NCI-H1105 treated with DMSO at 0.1 percent for 48 hours (cell line): ENCODE results near the gene COBL.
A peak's percentile ranks its signal among the peaks of the same experiment; 100 is the strongest.

Source experiments
- DNase-seq: peaks from one replicate; lab custom pipeline; 2025; lab: John Stamatoyannopoulos, UW

Gene COBL, protein sequence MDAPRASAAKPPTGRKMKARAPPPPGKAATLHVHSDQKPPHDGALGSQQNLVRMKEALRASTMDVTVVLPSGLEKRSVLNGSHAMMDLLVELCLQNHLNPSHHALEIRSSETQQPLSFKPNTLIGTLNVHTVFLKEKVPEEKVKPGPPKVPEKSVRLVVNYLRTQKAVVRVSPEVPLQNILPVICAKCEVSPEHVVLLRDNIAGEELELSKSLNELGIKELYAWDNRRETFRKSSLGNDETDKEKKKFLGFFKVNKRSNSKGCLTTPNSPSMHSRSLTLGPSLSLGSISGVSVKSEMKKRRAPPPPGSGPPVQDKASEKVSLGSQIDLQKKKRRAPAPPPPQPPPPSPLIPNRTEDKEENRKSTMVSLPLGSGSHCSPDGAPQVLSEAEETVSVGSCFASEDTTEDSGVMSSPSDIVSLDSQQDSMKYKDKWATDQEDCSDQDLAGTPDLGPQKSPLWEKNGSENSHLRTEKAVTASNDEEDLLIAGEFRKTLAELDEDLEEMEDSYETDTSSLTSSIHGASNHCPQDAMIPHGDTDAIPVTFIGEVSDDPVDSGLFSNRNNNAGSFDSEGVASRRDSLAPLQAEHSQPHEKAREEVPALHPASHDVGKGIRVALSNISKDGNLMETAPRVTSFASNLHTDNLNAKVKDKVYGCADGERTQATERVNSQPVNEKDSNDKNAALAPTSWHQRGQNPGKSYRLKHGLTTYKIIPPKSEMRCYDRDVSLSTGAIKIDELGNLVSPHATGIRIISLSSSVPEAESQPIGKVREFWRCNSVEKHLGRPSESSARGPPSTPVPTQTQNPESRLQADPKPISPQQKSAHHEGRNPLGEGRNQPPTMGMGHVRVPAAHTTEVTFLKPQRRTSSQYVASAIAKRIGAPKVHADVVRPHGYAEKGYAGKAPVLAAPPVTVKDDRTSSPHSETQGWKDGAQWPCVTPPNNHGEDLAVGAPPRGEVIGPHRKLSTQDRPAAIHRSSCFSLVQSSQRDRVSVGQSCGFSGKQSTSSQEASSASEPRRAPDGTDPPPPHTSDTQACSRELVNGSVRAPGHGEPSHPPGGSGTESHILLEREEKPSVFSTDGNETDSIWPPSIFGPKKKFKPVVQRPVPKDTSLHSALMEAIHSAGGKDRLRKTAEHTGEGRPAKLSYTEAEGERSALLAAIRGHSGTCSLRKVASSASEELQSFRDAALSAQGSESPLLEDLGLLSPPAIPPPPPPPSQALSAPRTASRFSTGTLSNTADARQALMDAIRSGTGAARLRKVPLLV

DNA sequence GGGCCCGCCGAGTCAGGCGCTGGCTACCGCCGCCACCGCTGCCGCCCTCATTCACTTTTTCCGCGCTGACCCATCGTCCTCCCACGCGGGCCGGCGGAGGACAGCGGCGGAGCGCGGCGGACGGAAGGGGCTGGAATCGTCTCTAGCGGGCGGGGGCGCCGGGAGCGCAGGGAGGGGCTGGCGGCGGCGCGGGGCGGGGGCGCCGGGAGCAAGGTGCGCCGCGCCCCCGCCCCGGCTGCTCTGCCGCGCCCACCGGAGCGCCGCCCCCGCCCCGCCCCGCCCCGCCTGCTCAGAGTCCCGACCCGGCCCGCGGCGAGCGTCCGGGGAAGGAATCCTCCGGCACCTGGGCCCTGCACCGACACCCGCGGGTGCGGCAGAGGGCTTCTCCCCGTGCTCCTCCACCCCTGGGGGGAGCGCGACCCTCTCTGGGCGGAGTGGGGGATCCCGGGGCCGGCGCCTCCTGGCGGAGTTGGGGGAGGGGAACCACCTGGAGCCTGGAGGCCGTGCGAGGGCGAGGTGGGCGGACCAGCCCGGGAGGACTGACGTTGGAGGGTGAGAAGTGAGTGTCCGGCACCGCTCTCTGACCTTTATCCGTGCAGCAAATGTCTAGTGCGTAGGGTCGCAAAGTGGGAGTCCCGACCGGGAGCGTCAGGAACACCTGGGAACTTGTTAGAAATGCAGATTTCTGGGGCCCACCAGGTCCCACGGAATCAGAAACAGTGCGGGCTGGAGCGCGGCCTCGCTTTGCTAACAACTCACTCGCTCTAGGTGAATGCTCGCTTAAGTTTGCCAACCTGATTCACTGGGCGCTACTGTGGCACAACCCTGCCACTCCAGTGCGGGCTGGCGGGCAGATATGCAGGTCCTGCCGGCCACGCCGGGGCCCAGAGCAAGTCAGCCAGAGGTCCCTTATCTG, at the start of gene COBL:
COBL (minus strand) TSS at position 144 of the 916 bp plus-strand sequence. CDS start 176 bp downstream, outside the sequence.
- DNase-seq: no peak

DNA sequence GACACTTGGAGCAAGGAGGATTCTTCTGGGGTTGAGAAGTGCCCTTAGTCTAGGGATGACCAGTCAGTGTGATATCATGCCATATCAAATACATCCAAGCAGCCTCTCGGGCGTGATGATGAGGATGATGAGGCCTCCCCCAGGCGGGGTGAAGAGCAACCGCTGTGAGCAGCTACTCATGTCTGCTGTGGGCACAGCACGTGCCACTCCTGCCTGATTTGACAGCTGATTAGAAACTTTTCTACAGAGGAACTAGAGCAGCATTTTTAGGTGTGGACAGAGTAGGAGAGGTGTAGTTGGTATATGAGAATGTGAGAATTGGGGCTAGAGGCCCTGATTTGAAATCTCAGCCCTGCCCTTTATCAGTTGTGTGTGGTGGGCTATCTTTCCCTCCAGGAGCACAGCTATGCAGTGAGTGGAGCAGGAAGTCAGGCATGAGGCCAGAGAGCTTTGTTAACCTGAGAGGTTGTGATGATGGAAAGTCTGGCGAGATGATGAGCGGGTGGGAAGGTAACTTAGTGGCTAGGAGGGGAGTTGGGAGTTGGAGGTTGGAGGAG, 49.6 kb upstream of the COBL start:
- no peak for DNase-seq

DNA sequence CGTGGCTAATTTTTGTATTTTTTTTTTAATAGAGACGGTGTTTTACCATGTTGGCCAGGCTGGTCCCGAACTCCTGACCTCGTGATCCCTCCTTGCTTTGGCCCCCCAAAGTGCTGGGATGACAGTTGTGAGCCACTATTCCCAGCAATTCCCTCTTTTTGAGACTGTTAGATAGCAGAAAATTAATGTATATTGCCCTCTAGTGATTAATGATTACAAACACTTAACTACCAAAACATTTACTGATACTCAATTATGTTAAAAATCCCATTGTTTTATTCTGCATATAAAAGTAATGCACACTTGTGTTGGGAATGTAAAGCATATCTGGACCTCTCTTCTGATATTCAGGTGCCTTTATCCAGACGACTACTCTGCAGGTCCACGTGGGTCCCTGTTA, 41.2 kb upstream of the COBL start:
- peak; percentile 16 for DNase-seq

DNA sequence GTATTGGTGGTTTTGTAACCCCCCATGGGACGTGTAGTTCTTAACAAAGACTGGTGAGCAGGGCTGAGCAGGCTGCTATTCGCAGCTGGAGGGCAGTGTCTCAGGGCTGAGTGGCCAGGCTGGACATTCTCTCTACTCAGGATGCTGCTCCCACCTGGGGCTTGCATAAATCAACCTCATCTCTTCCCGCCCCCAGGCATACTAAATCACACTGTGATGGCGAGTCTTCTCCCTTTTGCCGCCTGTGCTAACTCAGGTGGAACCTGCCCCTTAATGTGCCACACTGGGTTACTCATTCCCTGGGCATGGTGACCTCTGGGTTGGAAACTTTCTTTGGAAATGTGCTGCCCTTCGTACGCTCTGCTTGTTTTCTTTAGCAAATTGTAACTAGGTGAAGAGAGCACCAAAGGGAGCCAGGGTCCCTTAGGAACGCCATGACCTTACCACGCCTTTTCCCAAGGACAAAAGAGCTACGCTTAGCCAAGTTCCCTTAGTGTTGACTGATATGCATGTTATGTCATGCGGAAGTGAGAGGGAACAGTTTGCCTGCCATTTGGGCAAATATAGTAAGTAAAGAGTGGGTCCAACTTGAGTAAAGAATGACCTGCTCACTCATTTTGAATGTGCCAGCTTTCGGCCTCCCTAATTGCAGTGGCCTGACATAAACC, 40.4 kb upstream of the COBL start:
- DNase-seq: no peak

DNA sequence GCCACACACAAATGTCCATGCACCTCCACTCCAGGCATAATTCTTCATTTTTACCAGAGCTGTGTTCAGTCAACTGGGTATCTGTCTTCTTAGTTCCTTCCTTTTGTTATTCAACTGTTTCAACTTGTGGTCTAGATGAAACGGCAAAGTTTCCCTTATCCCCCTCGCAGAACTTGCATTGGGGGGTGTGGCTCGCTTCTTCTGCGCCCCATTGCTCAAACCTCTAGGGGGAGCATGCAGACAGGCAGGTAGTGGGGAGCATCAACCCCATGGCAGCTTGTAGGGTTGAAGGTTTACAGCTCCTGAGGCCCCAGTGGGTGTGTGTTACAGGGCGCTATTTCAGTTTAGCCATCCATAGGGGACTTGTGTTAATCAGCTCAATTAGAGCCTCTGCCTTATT, 38.3 kb upstream of the COBL start:
- no peak for DNase-seq

DNA sequence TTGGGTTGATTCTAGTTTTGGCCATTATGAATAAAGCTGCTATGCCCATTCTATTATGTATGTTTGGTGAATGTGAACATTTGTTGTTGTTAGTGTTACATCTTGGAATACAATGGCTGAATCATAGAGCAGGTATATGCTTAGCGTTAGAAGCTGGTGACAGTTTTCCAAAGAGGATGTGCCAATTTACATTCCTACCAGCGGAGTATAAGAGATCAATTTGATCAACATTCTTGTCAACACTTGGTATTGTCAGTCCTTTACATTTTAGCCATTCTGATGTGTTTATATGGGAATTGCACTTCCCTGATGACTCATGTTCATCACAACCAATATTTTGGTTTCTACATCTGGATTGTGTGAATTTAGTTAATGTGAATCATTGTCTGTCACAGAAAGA, 37.8 kb upstream of the COBL start:
- DNase-seq: no peak

DNA sequence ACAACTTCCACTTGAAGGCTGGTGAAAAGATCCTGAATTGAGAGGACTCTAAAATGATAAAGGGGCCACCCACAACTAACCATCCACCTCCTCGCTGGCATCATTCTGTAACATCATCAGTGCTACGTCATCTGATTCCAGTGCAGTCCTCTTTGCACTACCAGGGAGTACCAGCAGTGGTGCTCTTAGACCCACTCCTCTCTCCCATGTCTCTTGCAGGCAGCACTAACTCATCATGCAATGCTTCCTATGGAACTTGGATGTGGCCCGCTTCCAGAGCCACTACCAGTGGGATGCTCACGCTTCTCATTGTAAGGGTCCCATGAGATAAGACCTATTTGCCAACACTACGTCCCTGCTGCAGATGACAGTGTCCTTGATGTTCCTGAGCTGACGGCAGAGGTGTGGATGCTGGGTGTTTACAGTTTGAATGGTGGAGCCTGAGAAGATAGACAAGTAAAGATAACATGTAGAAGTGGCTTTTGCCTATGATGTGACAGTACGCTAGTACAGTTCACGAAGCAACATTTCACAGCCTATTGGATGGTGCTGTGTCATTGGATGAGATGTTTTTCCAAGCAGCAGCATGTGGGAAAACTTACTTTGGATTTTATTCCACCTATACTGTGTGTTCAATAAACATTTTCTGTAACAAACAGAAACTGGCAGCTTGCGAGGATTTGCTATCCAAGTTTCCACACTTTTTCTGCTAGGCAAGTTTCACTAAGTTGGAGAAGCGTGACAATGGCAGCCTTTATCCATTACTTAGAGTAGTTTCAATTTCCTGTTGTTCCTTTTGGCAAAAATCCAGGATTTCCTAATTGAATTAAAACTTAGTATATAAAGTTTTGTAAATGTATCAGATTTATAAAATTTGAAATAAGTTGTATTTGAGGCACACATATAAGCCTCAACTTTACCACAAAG, 35.8 kb upstream of the COBL start:
- no peak for DNase-seq

DNA sequence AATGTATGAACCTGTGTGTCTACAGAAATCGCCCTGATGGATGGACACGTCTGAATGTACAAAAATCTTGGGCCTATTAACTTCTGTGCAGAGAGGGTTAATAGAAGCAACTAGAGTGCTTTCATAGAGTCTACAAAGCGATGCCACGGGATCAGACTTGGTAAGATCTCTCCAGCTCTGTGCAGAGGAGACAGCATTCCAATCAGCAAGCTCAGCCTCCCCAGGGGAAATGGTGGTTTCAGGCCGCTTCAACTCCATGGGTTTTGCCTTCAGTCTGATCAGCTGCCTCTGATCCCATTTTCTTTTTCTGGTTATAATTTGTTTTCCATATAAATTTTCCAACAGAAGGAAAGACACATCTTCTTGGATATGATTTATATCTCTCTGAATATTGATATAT, 35.1 kb upstream of the COBL start:
- no peak for DNase-seq

DNA sequence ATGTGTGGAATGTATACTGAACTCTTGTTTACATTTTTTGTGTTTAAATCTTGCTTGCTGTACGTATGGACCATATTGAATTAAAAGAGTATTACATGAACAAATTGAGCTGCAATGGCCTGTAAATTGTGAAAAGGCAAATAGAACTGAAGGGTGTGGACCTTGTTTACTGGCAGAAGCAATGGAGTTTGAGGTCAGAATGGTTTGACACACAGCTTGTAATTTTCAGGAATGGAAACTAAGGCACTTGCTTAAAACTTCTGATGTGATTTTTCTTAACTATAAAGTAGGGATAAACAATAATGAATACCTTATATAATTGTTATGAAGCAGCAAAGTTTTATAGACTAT, 33.9 kb upstream of the COBL start:
- DNase-seq: no peak

DNA sequence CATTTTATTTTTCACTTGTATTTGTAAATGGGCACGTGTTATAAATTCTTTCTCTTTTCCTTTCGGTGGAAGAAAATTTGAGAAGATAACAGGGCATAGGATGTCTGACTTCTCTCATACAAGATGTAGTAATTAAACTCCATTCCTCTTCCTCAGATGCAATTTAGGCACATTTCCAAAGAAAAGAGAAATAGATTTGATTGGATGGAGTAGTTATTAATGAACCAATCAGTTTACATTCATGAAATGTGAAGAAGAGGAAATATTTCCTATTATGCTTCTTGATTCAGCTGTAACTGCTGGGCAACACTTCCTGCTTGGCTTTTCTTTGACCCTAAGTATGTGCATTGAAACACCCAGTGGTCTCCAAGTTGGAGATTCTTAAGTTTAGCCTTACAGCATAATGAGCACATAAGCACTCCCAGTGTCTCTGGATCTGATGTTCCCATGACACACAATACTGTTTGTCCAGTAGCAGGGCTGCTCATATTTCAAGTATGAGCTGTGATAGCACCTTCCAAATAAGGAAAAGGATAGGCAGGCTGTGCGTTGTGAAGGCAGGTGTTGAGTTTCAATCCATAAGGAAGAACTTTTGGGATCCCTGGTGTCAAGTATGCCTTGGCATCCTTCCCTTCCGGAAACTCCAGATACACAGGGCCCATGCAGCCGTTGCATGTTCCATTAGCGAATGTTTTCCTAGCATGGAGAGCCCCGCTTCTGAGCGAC, 33.4 kb upstream of the COBL start:
- DNase-seq: peak; percentile 95

DNA sequence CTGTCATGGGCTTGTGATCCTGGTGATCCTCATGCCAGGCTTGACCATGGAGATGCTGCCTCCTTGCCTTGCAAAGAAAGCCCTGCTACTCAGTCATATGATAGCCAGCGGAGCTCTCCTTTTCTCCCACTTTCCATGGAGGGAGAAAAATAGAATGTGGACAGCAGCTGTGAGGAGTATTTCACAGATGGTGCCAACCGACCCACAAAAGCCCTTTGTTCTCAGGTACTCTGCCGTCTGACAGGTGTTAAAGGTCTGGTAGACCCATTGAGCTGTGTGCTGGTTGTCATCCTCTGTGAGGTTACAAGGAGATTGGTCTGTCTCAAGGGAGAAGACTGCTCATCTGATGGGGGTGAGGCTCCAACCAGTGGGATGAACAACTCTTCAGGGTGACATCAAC, 29.5 kb upstream of the COBL start:
- DNase-seq: peak; percentile 15

DNA sequence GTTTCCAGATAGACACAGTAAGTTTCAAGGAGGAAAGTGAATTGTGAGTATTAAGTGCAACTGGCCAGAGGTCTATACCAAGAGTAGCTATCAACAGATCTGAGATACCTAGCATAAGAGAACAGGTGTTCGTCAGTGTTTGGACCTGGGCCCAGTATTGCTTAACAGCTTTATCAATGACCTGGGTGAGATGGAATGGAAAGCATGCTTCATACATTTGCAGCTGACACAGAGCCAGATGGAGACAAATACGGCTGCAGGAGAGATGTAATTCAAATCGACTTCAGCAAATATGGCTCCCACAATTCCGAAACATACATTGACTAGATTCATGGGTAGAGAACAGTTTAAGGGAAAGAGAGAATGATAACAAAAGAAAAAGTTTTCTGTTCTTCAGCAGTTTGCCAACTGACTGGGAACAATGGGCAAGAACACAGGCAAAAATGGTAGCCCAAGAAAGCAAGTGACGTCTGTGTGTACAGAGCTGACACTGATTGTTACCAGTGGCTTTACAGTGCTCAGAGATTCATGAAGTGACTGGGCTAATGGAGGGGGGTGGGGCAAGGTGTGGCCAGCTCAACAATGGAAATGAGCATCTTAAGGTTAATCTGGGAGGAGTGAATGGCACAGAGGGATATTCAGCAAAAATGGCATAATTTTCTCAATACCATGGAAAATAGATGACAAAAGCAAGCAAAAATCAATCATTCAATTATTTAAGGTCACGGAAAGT, 28.0 kb upstream of the COBL start:
- DNase-seq: peak; percentile 91

DNA sequence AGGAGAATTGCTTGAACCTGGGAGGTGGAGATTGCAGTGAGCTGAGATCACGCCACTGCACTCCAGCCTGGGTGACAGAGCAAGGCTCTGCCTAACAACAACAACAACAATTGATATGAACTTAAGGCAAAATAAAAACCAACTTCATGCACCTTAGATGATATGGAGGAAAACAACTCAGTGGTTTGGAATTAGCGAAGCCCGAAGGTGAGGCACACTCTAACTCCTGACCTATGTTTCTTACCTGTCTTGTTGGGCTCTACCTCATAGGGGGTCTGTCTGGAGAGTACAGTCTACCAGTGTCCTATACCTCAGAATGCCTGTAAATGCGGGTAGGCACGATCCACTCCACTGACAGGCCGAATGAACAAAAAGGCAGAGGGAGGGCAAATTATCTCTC, 24.3 kb upstream of the COBL start:
- DNase-seq: no peak

DNA sequence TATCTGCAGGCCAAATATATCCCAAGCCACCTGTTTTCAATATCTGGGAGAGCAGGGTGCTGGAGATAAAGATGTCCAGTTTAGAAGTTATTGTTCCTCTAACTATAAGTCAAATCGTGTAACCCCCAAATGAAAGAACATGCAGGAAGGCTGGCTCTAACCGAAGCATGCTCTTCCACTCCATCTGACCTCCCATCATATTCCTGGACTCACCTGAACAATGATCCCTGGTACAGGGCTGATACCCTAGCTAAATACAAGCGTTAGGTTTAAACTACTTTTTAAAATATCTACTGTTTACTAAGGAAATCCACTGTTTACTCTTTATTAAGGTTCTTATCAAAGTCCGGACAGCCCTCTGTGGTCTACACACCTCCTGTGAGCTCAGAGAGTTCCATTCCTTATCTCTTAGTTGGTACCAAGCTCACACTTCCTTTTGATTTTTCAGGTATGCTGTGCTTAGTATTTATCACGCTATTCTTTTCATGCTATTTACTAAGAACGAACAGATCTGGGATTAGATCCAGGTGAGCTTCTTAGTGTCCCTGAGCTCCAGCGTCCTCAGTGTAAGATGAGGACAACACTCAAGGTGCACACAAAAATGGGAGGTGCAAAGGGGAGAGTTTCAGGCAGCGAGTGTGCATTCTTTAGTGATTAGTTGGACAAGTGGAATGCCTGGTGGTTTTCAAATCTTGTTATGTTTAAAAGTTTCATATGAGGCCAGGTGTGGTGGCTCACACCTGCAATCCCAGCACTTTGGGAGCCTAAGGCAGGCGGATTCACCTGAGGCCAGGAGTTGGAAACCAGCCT, 23.6 kb upstream of the COBL start:
- DNase-seq: no peak

DNA sequence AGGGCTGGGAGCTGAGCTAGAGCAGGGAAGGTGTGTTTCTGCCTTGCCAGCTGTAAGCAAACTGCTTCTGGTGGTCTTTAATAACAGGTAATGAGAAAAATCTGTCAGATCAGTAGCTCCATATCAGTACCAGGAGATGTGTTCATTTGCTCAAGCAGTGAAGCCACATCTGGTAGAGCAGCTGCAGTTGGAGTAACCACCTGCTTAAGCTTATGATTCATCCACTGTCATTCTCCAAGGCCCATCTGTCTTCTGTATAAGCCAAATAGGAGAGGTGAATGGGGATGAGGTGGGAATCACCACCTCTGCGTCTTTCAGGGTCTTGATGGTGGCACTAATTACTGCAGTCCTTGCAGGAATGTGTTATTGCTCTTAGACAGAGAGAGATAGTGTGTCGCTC, 18.4 kb upstream of the COBL start:
- no peak for DNase-seq

DNA sequence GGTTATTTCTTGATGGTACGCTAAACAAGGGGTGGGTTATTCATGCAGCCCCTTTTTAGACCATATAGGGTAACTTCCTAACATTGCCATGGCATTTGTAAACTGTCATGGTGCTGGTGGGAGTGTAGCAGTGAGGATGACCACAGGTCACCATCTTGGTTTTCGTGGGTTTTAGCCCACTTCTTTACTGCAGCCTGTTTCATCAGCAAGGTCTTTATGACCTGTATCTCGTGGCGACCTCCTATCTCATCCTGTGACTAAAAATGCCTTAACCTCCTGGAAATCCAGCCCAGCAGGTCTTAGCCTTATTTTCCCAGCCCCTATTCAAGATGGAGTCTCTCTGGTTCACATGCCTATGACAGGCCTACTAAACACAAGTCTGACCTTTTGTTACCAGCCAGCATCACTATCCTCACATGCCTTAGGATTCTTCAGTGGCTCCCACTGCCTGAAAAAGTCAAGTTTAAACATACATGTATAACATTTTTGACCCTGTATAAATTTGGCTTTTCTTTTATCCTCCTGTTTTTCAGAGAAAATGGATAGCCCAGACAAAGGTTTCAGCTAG, 13.2 kb upstream of the COBL start:
- no peak for DNase-seq

DNA sequence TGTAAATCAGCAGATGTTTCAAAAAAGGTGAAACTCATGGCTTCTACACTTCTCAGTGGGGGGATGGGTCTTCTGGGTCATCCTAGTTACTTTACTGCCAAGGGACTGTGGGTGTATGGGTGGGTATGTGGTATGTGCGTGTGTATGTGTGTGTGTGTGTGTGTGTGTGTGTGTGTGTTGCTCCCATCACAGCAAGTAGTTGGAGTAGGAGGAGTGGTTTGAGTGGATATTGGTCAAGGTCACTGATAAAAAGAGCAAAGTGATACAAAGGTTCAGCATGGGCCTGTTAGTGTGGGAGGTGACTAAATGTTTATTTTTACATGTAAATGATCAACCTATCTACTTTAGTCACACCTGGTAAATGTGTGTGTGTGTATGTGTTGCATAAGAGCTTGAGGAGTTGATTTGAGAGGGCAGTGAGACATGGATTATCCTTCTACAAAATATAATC, 11.8 kb upstream of the COBL start:
- DNase-seq: no peak
